NOMO-1 treated with dmso at 0.1 percent for 144 hours (cell line): ENCODE results near the gene BTF3L4.

Source experiments
- DNase-seq: peaks from one replicate; lab custom pipeline; 2025; ENCODE audit not compliant: unreplicated experiment; lab: John Stamatoyannopoulos, UW

The BTF3L4 gene

DNA sequence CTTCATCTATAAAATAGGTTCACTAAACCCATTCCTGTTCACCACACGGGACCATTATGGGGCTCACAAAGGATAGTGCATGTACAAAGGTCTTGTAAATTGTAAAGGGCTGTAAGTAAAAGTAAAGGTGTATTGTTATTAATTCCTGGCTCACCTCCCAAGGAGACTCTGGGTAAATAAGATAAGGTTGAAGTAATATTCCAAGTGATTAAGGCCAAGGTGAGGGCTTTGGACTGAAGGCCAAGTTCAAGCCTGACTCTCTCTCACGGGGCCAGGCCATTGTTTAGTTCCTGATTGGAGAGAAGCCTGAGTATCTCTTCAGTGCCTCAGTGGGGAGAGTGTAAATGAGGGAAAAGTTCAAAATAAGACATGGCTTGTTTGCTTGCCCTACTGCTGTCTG is 66.3 kb downstream of the BTF3L4 start:
- no peak for DNase-seq

- DNase-seq, result no peak
Measured at GRCh38 chr1:52123622-52124021, 67.5 kb downstream of the BTF3L4 start.

GRCh38 chr1:52125736-52126359 is 69.8 kb downstream of the BTF3L4 start:
- DNase-seq, result no peak

GRCh38 chr1:52127181-52128180 is 71.4 kb downstream of the BTF3L4 start:
- DNase-seq, result peak; percentile 3

- peak; percentile 38 for DNase-seq
Measured at GRCh38 chr1:52139817-52140540, 83.9 kb downstream of the BTF3L4 start.
